T-helper 1 cell treated with Interleukin-12 subunit alpha and Interleukin-12 subunit beta and Interleukin-4 antibody, amounts not matched to agents 30 μg/mL and 1 μg/mL, for 36 hours (primary cell): ENCODE measurements around the gene ARHGEF1.
"Not testable (repeated sequence)": the region's sequence is repeated elsewhere in the genome, so short reads cannot be mapped to it uniquely, and the experiment has no call there.

Experiments
- H3K27ac Mint-ChIP-seq: one replicate; pipeline ENCODE4 v1.8.0; 2021; ENCODE audit warnings: mild to moderate bottlenecking, mixed read lengths
- H3K27me3 Mint-ChIP-seq: one replicate; pipeline ENCODE4 v1.8.0; 2021; ENCODE audit warnings: low read depth, mixed read lengths
- H3K36me3 Mint-ChIP-seq: one replicate; pipeline ENCODE4 v1.8.0; 2021; ENCODE audit warnings: low read depth, mixed read lengths
- H3K4me1 Mint-ChIP-seq: one replicate; pipeline ENCODE4 v1.8.0; 2021; ENCODE audit warnings: low read depth, mixed read lengths
- H3K4me3 Mint-ChIP-seq: one replicate; pipeline ENCODE4 v1.8.0; 2021; ENCODE audit warnings: mild to moderate bottlenecking, moderate library complexity, mixed read lengths
- H3K9me3 Mint-ChIP-seq: one replicate; pipeline ENCODE4 v1.8.0; 2021; ENCODE audit warnings: mixed read lengths

ARHGEF1 gene

GRCh38 chr19:41911889-41912731, 29.1 kb downstream of the ARHGEF1 start:
- H3K4me3 Mint-ChIP-seq: no peak overlapping the region
- H3K9me3 Mint-ChIP-seq: no peaks in the 10 kb centered on the region
- H3K27me3 Mint-ChIP-seq: no peaks in the 10 kb centered on the region
- H3K36me3 Mint-ChIP-seq: peaks cover 25% of the 10 kb centered on the region
- H3K4me1 Mint-ChIP-seq: peaks cover 16% of the 10 kb centered on the region
- H3K27ac Mint-ChIP-seq: peak overlapping the region; percentile 12

- peaks cover 23% of the 10 kb centered on the region for H3K36me3 Mint-ChIP-seq
- H3K27ac Mint-ChIP-seq: no peak overlapping the region
- peak overlapping the region; percentile 12 for H3K4me3 Mint-ChIP-seq
- no peaks in the 10 kb centered on the region for H3K27me3 Mint-ChIP-seq
- peaks cover 14% of the 10 kb centered on the region for H3K4me1 Mint-ChIP-seq
- no peaks in the 10 kb centered on the region for H3K9me3 Mint-ChIP-seq
Observed at GRCh38 chr19:41912899-41913537, 30.0 kb downstream of the ARHGEF1 start.

GRCh38 chr19:41913538-41914423, 30.8 kb downstream of the ARHGEF1 start:
- Mint-ChIP-seq H3K4me3 (no peak overlapping the region), H3K27me3 (no peaks in the 10 kb centered on the region), H3K27ac (no peak overlapping the region), H3K9me3 (no peaks in the 10 kb centered on the region), H3K36me3 (peaks cover 23% of the 10 kb centered on the region), H3K4me1 (peaks cover 14% of the 10 kb centered on the region)

- not testable (repeated sequence) for H3K27ac Mint-ChIP-seq, H3K27me3 Mint-ChIP-seq, H3K4me3 Mint-ChIP-seq, H3K9me3 Mint-ChIP-seq
- H3K36me3 Mint-ChIP-seq: peaks cover 17% of the 10 kb centered on the region
- H3K4me1 Mint-ChIP-seq: peaks cover 11% of the 10 kb centered on the region
Observed at GRCh38 chr19:41914424-41914834, 31.4 kb downstream of the ARHGEF1 start.

GRCh38 chr19:41915021-41915775, 32.2 kb downstream of the ARHGEF1 start:
- peaks cover 11% of the 10 kb centered on the region for H3K4me1 Mint-ChIP-seq
- no peak overlapping the region for H3K27ac Mint-ChIP-seq
- no peaks in the 10 kb centered on the region for H3K27me3 Mint-ChIP-seq
- peaks cover 15% of the 10 kb centered on the region for H3K36me3 Mint-ChIP-seq
- H3K9me3 Mint-ChIP-seq: no peaks in the 10 kb centered on the region
- H3K4me3 Mint-ChIP-seq: no peak overlapping the region

- Mint-ChIP-seq H3K4me1 (peaks cover 6% of the 10 kb centered on the region), H3K27me3 (no peaks in the 10 kb centered on the region), H3K27ac (no peak overlapping the region), H3K36me3 (peaks cover 8% of the 10 kb centered on the region), H3K9me3 (no peaks in the 10 kb centered on the region), H3K4me3 (no peak overlapping the region)
Observed at GRCh38 chr19:41915776-41916414, 32.9 kb downstream of the ARHGEF1 start.

GRCh38 chr19:41917676-41918075, 34.7 kb downstream of the ARHGEF1 start:
- no peaks in the 10 kb centered on the region for H3K36me3 Mint-ChIP-seq
- H3K4me3 Mint-ChIP-seq: no peak overlapping the region
- H3K9me3 Mint-ChIP-seq: no peaks in the 10 kb centered on the region
- H3K27ac Mint-ChIP-seq: no peak overlapping the region
- peaks cover 10% of the 10 kb centered on the region for H3K27me3 Mint-ChIP-seq
- peaks cover 7% of the 10 kb centered on the region for H3K4me1 Mint-ChIP-seq

- no peaks in the 10 kb centered on the region for H3K36me3 Mint-ChIP-seq
- H3K27ac Mint-ChIP-seq: no peak overlapping the region
- H3K9me3 Mint-ChIP-seq: no peaks in the 10 kb centered on the region
- peaks cover 12% of the 10 kb centered on the region for H3K27me3 Mint-ChIP-seq
- H3K4me3 Mint-ChIP-seq: no peak overlapping the region
- peaks cover 8% of the 10 kb centered on the region for H3K4me1 Mint-ChIP-seq
Observed at GRCh38 chr19:41918095-41918494, 35.1 kb downstream of the ARHGEF1 start.

- peaks cover 11% of the 10 kb centered on the region for H3K4me1 Mint-ChIP-seq
- no peaks in the 10 kb centered on the region for H3K9me3 Mint-ChIP-seq
- no peak overlapping the region for H3K4me3 Mint-ChIP-seq
- peaks cover 16% of the 10 kb centered on the region for H3K27me3 Mint-ChIP-seq
- no peak overlapping the region for H3K27ac Mint-ChIP-seq
- H3K36me3 Mint-ChIP-seq: no peaks in the 10 kb centered on the region
Observed at GRCh38 chr19:41918653-41919244, 35.8 kb downstream of the ARHGEF1 start.

- H3K4me1 Mint-ChIP-seq: peaks cover 11% of the 10 kb centered on the region
- peaks cover 16% of the 10 kb centered on the region for H3K27me3 Mint-ChIP-seq
- H3K4me3 Mint-ChIP-seq: no peak overlapping the region
- H3K27ac Mint-ChIP-seq: no peak overlapping the region
- H3K9me3 Mint-ChIP-seq: no peaks in the 10 kb centered on the region
- H3K36me3 Mint-ChIP-seq: no peaks in the 10 kb centered on the region
Observed at GRCh38 chr19:41919948-41920712, 37.1 kb downstream of the ARHGEF1 start.

- H3K27ac Mint-ChIP-seq: no peak overlapping the region
- H3K9me3 Mint-ChIP-seq: no peaks in the 10 kb centered on the region
- no peak overlapping the region for H3K4me3 Mint-ChIP-seq
- H3K4me1 Mint-ChIP-seq: peaks cover 11% of the 10 kb centered on the region
- peaks cover 16% of the 10 kb centered on the region for H3K27me3 Mint-ChIP-seq
- H3K36me3 Mint-ChIP-seq: no peaks in the 10 kb centered on the region
Observed at GRCh38 chr19:41920882-41921576, 38.0 kb downstream of the ARHGEF1 start.
